NCI-H345 treated with DMSO at 0.1 percent for 48 hours (cell line): Measurements from ENCODE around the gene RFT1.
"Not testable (repeated sequence)": the region's sequence is repeated elsewhere in the genome, so short reads cannot be mapped to it uniquely, and the experiment has no call there.

Source experiments
- DNase-seq: peaks from one replicate; lab custom pipeline; 2025; ENCODE audit not compliant: unreplicated experiment; lab: John Stamatoyannopoulos, UW

Gene RFT1

DNA sequence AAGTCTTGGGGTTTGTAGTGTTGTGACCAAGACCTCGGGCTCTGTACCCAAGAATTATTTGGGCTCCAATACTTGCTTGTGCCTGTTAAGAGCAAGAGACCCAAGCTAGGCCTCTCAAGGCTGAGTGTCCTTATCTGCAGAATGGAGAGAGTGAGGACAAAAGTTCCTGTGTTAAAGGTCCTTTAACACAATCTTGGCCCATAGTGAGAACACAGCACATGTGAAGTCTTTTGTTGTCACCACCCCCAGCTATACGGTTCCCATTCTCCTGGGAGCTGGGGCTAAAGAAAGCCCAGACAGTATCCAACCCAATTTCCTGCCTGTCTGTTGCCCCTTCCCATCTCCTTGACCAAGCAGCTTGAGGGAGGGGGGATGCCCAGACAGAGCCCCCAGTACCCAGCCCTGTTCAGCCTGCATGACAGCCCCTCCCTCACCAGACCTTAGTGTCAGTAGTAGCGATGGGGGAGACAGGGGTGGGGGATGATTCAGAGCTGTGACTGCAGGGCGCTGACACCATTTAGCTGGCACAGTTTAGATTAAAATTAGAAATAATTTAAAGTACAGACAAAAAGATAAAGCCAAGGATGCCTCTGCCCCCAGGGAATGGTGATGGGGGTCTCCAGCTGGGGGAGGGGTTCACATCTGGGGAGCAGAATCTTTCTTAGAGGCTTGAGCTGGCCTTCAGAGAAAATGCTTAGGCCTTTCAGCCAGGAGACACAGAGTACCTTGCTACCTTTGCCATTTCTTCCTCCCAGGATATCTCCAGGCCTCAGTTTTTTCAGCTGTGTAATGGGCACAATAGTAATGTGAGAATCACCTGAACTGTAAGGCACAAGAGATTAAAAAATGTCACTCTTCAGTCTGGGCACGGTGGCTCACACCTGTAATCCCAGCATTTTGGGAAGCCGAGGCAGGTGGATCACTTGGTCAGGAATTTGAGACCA lies 33.5 kb upstream of the RFT1 start:
- DNase-seq = no peak

DNA sequence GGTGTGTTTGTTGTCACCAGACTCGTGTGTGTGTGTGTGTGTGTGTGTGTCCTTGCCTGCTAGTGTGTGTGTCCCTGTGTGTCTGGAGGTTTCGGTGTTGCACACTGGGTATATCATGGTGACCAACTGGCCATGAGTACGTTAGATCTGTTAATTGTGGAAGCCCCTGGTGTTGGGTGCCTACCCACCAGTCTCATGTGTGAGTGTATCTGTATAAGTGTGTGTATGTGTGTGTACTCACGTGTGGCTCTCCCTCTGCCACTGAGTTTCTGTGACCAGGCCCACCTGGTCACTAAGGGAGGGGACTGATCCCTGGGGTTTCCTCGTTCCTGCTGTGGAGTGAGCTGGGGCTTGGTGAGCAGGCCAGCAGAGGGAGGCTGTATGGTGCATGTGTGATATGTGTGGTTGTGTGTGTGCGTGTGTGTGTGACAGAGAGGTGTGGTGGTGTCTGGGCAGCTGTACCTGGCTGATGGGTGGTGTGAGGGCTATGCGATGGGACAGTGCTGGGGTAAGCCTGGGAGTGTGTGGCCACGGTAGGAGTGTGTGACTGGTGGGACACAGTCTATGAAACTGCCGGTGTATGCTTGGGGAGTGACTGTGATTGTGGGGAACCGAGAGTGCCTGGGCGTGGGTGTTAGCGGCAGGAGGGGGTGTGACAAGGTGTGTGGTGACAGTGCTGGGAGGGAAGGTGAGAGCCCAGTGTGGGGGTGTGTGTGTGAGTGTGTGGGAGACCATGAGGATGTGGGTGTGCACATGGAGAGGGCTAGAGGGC lies 32.6 kb upstream of the RFT1 start:
- no peak for DNase-seq

DNA sequence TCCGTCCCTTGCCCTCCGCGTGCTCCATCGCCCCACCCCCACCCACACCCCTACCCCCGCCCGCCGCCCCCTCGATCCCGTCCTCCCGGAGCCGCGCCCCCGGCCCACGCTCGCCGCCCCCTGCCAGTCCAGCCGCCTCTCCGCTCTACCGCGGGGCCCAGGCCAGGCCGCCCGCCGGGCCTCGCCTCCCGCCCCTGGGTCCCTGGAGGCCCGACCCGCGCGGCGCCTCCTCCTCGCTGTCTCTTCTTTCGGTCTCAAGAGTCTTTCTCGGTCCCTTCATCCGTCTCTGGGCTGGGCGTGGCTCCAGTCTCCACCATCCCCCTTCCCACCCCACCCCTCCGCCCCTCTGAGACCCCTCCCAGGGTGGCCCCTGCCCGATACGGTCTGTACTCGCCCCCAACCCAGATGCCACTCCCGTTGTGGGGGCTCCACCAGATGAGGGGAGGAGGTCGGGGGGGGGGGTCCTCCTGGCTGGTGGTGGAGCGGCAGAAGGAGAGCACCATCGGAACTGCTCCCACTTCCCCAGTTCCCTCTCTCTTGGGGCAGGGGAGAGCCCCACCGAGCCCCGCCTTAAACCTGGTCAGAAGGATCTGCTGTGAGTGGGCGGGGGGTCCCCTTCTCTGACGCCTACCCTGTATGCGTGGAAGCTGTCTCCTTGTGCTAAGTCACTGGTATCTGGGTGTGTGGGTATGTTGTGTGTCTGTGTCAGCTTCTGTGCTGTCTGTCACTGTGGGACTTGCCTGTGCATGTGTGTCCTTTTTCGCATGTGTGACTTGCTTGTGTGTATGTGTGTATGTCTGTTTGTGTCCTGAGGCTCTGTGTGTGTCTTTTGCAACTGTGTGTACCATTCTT lies 31.8 kb upstream of the RFT1 start:
- DNase-seq = no peak

DNA sequence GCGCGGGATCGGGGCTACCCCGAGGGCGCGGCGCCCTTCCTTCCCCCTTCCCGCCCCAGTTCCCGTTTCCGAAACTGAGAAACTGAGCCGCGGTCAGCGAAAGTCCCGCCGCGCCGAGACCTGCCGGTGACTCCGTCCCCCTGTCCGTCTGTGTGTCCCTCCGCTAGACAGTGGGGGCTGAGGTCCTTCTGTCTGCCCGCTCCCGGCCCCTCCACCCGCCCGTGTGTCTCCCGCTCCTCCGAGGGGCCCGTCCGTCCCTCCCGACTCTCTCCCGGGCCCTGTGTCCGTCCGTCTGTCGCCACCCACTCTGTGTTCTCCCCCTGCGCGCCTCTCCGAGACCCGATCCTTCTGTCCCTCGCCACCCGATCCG lies 31.2 kb upstream of the RFT1 start:
- DNase-seq = no peak

DNA sequence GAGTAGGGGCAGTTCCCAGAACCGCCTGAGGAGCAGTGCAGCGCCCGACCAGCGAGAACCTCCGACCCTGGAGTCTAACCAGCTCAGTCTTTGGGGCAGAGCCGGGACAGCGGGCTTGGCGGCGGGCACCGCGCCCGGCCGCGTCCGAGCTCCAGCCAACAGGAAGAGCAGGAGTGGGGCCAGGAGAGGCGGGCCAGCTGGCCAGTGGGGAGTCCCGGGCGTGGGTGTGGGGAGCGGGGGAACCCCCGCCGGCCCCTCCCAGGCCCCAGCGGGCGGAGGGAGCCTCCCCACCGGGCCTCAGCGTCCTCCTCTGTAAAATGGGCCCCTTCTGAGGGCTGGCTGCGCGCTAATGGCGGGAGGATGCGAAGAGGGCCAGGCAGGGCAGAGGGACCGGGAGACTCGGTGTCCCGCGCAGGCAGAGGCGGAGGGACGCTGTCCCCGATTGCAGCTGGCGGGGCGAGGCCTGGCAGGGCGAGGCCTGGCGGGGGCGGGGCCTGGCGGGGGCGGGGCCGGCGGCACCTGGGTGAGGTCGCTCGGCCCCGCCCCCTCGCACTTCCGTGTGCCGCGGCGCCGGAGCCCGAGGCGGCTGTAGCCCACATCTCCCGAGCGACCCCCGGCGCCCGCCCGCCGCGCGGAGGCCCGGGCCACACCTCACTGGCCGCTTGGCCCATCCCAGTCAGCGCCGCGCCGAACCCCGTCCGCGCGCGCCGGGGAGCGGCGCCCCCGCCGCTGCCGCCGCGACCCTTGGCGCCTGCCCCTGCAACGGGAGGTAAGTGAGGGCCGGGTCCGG lies 30.6 kb upstream of the RFT1 start, which contains the start of gene PRKCD:
Gene PRKCD, plus strand, starts transcription at position 550 of the 790 bp plus-strand sequence. CDS start 17,214 bp downstream, outside the sequence.
- peak; percentile 8 for DNase-seq

DNA sequence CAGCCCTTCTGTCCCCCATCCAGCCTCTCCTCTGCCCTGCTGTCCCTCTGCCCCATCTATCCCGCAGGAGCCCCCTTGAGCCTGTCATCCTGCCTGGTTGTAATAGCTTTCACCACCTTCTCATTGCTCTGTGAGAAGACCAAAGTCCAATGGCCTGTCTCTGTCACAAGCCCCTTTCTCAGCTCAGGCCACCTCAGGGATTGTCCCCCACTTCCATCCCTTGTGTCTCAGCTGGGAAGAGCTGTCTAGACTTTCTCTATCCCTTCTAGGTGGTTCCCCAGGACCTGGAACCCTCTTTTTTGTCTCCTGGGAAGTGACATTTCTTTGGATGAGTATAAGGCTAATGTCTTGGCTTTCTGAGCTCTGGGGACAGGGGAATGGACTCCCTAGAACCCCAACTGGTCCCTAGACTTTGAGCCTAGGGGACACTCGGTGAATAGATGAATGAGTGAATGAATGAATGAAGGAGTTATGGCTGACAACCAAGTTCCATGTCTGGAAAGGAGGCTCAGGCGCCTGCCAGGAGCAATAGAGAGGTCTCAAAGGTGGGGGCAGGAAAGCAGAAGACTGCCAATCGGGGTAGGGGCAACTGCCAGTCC lies 29.9 kb upstream of the RFT1 start:
- DNase-seq = no peak

DNA sequence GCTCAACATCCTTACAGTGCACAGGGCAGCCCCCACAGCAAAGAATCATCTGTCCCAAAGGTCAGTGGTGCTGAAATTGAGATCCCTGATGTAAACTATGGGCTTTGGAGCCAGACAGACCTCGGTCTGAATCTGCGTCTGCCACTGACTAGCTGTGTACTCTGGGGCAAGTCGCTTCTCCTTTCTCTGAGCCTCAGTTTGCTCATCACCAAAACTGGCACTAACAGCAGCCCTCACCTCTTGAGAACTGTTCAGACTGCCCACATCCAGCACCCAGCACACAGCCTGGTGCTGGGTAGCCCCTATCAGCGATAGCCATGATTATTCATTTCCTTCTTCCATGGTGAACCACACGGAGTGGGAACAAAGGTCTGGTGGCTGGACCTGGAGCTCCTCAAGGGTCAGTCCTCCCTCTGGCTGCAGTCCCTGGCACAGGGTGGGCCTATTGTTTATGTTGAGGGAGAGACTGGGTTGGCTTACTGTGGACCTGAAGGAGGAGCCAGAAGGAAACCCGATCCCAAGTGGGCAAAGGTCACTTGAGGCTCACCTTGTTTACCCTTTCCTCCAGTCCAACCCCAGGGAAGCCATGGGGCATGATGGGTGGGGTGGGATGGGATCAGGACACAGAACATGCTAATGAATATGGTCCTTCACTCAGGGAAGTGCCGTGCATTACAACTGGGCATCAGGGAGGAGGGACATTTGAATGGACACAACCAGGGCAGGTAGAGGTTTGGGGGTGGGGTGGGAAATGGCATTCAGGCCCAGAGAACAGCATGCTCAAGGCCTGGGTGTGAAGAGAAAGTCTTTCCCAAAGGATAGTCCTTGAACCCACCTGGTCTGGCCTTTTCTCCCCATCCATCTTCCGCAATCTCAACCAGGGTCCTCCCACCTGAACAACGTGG lies 29.2 kb upstream of the RFT1 start:
- no peak for DNase-seq

DNA sequence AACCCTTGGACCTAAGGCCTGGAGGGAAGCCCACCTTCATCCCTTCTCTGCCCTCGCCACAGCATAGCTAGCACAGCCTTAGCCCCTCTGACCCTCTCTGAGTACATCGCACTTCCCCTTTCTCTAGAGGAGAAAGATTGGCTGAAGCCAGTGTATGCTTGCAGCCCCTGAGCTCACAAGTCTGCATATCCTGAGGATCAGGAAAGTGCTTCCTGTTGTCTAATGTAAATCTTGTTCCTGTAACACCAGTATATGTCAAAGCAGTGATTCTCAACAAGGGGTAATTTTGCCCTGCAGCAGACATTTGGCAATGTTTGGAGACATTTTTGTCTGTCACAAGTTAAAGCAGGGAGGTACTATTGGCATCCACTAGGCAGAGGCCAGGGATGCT lies 28.5 kb upstream of the RFT1 start:
- no peak for DNase-seq

DNA sequence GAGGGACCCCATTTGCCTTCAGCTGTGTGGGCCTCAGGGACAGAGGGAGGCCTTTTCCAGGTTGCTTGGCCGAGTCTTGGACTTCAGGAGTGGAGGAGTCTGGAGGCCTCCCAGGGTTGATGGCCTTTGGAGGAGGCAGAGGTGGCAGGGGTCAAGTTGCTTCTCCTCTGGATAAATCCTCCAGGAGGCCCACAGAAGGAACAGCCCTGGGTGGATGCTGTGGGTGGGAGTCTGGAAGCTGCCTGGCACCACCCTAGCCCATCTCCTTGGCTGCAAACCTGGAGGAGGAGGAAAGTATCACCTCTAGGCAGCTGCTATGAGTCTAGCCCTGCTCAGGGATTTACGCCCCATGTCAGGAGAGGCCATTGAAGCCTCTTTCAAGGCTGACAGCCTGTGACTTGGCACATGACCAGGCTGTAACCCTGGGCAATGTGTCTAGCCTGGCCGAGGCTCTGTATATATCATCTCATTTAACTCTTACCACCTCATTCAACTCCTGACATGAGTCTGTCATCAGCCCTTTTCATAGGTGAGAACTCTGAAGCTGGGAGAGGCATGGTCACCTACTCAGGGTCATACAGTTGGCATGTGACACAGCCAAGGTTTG lies 27.8 kb upstream of the RFT1 start:
- no peak for DNase-seq

DNA sequence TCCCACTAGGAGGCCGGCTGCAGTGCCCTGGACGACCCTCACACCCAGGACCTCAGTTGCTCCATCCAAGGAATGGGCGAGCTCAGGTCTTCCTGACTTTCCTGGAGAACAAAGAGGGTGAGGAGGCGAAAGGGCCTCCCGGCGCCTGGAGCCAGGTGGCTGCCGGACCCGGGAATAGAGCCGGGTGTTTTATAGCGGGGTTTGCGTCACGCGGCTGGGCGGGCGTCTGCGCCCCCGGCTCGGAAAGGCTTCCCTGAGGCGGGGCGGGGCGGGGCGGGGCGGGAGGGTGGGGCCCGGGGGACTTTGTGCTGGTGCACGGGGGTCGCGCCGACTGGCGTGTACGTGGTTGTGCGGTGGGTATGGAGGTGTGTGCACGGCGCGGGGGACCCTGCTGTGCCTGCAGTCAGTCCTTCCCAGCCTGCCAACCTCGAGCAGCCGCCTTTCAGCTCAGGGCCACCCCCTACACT lies 26.2 kb upstream of the RFT1 start:
- DNase-seq = no peak

DNA sequence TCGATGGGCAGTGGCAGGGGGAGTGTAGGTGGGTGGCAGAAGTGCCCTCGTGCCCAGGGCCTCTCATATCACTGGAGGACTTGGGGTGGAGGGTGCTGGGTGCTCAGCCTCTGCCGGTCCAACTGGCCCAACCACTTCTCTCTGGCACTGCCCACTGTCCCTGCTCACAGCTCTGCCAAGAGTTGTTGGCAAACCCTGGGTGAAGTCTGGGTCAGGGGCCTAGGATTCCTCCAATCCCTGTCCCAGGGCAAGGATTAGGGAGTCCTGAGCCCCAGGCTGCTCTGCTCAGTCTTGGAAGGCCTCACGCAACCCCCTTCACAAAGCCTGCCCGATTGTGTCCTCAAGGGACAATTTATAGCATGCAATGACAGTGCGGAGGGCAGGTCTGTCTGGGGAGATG lies 25.5 kb upstream of the RFT1 start:
- no peak for DNase-seq

DNA sequence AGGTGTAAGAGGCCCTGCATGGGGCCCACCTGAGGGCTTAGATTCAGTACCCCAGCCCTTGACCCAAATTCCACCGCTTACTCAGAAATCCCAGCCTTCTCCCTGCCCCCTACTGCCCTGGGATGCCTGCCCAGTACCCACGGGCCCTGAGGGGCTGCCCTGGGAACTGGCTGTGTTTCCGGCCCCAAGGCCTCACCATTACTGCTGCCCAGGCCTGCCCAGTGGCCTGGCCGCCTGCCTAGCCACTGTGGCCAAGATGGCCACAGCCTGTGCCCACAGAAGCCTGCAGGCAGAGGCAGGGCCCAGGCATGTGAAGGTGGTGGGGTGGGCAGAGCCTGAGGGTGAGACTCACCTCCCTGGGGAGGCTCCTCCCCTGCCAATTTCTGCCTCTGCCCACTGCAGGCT lies 24.6 kb upstream of the RFT1 start:
- no peak for DNase-seq

DNA sequence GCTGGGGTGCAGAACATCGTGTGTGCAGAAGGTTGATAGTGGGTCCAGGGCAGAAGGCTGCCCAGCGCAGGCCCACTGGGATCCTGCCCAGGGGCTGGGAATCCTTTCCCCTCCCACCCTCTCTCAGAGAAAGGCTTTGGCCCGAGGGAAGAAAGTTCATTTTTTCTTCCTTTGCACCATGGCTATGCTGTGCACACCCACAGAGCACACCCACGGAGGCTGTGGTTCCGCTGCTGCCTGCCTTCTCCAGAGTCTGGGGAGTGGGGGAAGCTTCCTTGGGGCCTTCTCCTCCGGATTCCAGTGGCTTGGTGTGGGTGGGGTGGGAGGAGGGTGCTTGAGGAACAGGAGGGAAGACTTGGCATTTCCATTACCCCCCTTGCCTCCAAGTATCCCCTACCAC lies 23.7 kb upstream of the RFT1 start:
- DNase-seq = no peak

DNA sequence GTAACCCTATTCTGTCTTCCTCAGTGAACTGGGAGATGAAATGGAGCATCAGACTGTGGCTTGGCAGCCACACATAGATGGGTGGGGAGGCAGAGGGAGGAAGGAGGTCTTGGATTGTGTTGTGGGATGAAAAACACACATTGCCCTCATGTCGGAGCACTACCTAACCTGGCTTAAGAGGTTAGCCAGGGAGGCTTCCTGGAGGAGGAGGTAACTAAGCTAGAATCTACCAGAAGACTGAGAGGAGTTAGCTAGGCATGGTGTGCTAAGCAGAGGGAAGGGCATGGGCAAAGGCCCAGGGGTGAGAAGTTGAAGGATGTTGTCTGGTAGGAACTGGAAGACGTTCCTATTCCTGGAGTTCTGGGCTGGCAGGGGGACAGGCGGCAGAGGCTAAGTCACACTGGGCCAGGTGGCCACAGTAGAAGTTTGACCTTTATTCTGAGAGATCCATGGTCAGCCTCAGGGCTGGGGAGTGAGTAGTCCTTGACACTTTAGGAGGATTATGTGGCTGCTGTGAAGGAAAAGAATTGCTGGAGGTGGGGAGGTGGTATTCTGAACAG lies 23.1 kb upstream of the RFT1 start:
- no peak for DNase-seq

DNA sequence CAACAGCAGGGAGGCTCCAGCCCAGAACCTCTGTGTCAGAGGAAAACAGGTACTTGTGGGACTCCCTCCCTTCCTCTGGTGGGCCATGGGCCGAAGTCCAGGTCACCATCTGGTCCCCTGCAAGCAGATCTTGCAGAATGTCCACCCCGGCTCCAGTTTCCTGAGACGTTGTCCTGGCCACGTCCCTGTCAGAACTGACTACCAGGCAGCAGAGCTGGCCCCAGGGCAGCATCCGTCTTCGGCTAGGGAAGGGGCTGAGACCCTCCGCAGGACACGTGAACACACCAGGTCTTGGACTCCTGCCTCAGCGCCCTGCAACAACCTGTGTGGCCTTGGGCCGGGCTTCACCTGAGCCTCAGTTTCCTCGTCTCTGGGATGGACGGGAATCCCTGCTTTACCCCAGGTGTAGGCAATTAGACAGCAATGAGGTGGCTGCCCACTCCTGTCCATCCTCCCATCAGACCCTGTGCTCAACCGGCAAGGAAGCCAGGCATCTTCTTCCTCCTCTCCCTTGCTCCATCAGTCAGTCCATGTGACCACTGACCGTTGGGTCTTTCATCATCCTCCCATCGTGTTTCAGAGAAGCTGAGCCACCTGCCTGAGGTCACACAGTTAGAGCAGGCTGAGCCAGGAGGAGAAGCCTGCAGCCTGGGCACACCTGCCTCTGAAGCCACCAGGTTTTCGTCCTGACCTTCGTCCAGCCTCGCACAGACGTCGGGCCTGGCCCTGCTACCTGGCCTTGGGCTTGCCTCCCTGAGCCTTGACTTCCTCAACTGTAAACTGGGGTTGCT lies 21.8 kb upstream of the RFT1 start:
- DNase-seq = no peak

DNA sequence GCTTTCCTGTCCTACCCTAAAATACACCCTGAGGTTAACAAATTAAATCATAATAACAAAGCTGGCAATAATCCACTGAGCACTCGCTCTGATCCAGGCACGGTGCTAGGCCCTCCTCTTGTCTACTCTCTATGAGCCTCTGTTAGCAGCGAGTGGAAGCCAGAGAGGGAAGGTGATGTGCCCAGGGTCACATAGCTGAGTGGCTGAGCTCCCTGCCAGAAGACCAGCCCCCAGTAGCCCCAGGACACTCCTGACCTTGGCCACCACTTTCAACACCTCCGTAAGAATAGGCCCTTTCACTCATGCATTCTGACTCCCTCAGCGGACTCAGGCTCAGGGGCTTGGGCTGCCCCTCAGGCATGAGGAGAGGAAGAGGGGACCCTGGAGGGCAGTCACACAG lies 21.2 kb upstream of the RFT1 start:
- no peak for DNase-seq

DNA sequence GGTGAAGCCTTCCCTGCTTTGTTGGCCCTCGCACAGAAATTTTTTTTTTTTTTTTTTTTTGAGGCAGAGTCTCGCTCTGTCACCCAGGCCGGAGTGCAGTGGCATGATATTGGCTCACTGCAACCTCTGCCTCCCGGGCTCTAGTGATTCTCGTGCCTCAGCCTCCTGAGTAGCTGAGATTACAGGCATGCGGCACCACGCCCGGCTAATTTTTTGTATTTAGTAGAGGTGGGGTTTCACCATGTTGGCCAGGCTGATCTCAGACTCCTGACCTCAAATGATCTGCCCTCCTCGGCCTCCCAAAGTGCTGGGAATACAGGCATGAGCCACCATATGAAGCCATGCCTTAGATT lies 20.8 kb upstream of the RFT1 start:
- not testable (repeated sequence) for DNase-seq
